A673 (cell line): ENCODE data around the gene POLG. TPM values are rescaled to one million over a fixed set of nuclear protein-coding genes. Genes with fewer than 3 reads are reported as not detected.

Source experiments
- BruUV-seq: library from RNA; stranded (reverse); fragments of 400-500 nt; replicated peaks from 2 replicates; lab custom pipeline; 2021; lab: Mats Ljungman, UMichigan
- CTCF ChIA-PET: fragments of 300-600 bp; sonication (Branson Sonifier 250); formaldehyde crosslinking; loops from one replicate; lab custom pipeline; 2022; ENCODE audit warnings: antibody characterized with exemption; lab: Charles Lee
- POLR2A ChIA-PET: fragments of 300-600 bp; sonication (Branson Sonifier 250); formaldehyde crosslinking; loops from one replicate; lab custom pipeline; 2022; ENCODE audit warnings: antibody characterized with exemption; ENCODE audit not compliant: low non-redundant PET; lab: Charles Lee
- DNase-seq: peaks from one replicate; pipeline ENCODE4 v3.0.0-alpha.2; 2015; ENCODE audit warnings: low spot score
- H3K27ac ChIP-seq: fragments of 200-600 bp; sonication (generic); 2 replicates; pipeline ENCODE4 v1.5.1; 2016; ENCODE audit warnings: mixed run types, low read depth, mild to moderate bottlenecking, mixed read lengths, antibody characterized with exemption, low read length; ENCODE audit not compliant: poor library complexity, severe bottlenecking
- H3K27me3 ChIP-seq: fragments of 200-600 bp; sonication (generic); replicated peaks from 2 replicates; pipeline ENCODE4 v1.6.1; 2017; ENCODE audit warnings: mixed run types, low read depth, mild to moderate bottlenecking, mixed read lengths, antibody characterized with exemption, low read length; ENCODE audit not compliant: insufficient read depth, poor library complexity
- H3K36me3 ChIP-seq: fragments of 200-600 bp; sonication (generic); 2 replicates; pipeline ENCODE4 v1.6.1; 2016; ENCODE audit warnings: mixed run types, mild to moderate bottlenecking, mixed read lengths, antibody characterized with exemption, low read length; ENCODE audit not compliant: insufficient read depth, poor library complexity, severe bottlenecking
- H3K4me1 ChIP-seq: fragments of 200-600 bp; sonication (generic); 2 replicates; pipeline ENCODE4 v1.6.1; 2017; ENCODE audit warnings: mixed run types, mild to moderate bottlenecking, mixed read lengths, antibody characterized with exemption, low read length; ENCODE audit not compliant: insufficient read depth, poor library complexity, severe bottlenecking
- H3K4me3 ChIP-seq: fragments of 200-600 bp; sonication (generic); 2 replicates; pipeline ENCODE4 v1.5.1; 2016; ENCODE audit warnings: low read depth, mixed run types, mild to moderate bottlenecking, mixed read lengths, low read length; ENCODE audit not compliant: poor library complexity, severe bottlenecking
- H3K9me3 ChIP-seq: fragments of 200-600 bp; sonication (generic); 2 replicates; pipeline ENCODE4 v1.6.1; 2016; ENCODE audit warnings: mixed run types, low read depth, mild to moderate bottlenecking, mixed read lengths, antibody characterized with exemption, low read length; ENCODE audit not compliant: poor library complexity, severe bottlenecking
- CTCF ChIP-seq: fragments of 300-800, 200-600 bp; sonication (generic); conservative IDR thresholded peaks from 2 replicates; pipeline ENCODE4 v1.5.1; 2017; ENCODE audit warnings: low read depth, mild to moderate bottlenecking, antibody characterized with exemption, low read length, moderate library complexity, mixed read lengths
- EZH2 ChIP-seq: fragments of 200-600 bp; sonication (generic); IDR thresholded peaks from 2 replicates; pipeline ENCODE4 v1.6.1; 2017; ENCODE audit warnings: borderline replicate concordance, low read depth, mild to moderate bottlenecking, mixed read lengths, antibody characterized with exemption, low read length; ENCODE audit not compliant: poor library complexity, severe bottlenecking
- intact Hi-C: fragments of 100-400 bp; cut with micrococcal nuclease; formaldehyde crosslinking; loops from one replicate; pipeline ENCODE4 v1.10.0; 2022; ENCODE audit not compliant: unreplicated experiment
- total RNA-seq: library from RNA; stranded (reverse); gene quantifications from 2 replicates; pipeline ENCODE4 v1.2.3, GENCODE V29; 2021

POLG gene
- total RNA-seq, 1 experiment from 2014 or later: 166 TPM

- no peak for DNase-seq
- TF ChIP-seq CTCF: no peak
- no peak for TF ChIP-seq EZH2
Measured at GRCh38 chr15:89375093-89376005, 40.7 kb upstream of the POLG start.

GRCh38 chr15:89374086-89374981, 39.7 kb upstream of the POLG start:
- BruUV-seq: no TSS peak
- intact Hi-C loops: no loop called here
- H3K9me3 ChIP-seq: no peaks in the 10 kb centered on the region
- POLR2A ChIA-PET: no interaction called here
- CTCF ChIA-PET: no interaction called here
- H3K27me3 ChIP-seq: peaks cover 4% of the 10 kb centered on the region
- H3K27ac ChIP-seq: no peak overlapping the region
- no peaks in the 10 kb centered on the region for H3K4me1 ChIP-seq
- no peaks in the 10 kb centered on the region for H3K36me3 ChIP-seq
- no peak overlapping the region for H3K4me3 ChIP-seq
- TF ChIP-seq EZH2: no peak
- TF ChIP-seq CTCF: no peak
- DNase-seq: no peak

More at GRCh38 chr15:89375093-89376005, 40.7 kb upstream of the POLG start:
- Histone ChIP-seq H3K4me3 (no peak overlapping the region), H3K9me3 (no peaks in the 10 kb centered on the region), H3K36me3 (no peaks in the 10 kb centered on the region), H3K27me3 (no peaks in the 10 kb centered on the region), H3K27ac (no peak overlapping the region), H3K4me1 (no peaks in the 10 kb centered on the region)
- intact Hi-C loops: no loop called here
- ChIA-PET CTCF (interaction anchor here (0.9 kb wide), 1 partner anchor 16 kb away, joined by 6 read pairs; no protein-coding TSS in a partner anchor), POLR2A (no interaction called here)
- no TSS peak for BruUV-seq

- intact Hi-C loops: no loop called here
- no peak for DNase-seq
- Histone ChIP-seq H3K4me1 (no peaks in the 10 kb centered on the region), H3K27me3 (peaks cover 25% of the 10 kb centered on the region), H3K36me3 (no peaks in the 10 kb centered on the region), H3K27ac (no peak overlapping the region), H3K9me3 (no peaks in the 10 kb centered on the region), H3K4me3 (no peak overlapping the region)
- ChIA-PET CTCF (interaction anchor here (0.7 to 1.3 kb wide), 2 partner anchors 14 to 21 kb away, joined by 3 to 4 read pairs; no protein-coding TSS in a partner anchor), POLR2A (no interaction called here)
- BruUV-seq: no TSS peak
- TF ChIP-seq EZH2 (no peak), CTCF (no peak)
Measured at GRCh38 chr15:89372069-89372935, 37.7 kb upstream of the POLG start.
